Right cardiac atrium (tissue), 5 donors: ENCODE results near the gene TACC2. TPM values are rescaled to one million over a fixed set of nuclear protein-coding genes. Genes with fewer than 3 reads are reported as not detected.

Source experiments
- ATAC-seq, 2 donors: fragments of 200-7000 bp; cut with Tn5 transposase; one replicate each; pipeline versions ENCODE4 v1.8.0 to v1.9.1; 2020; ENCODE audit warnings: moderate library complexity in 2 of 2, mild to moderate bottlenecking in 1 of 2
- DNase-seq, 3 donors: peaks; one replicate each; pipeline ENCODE4 v3.0.0-alpha.2; 2020
- H3K27ac ChIP-seq: one replicate; pipeline ENCODE4 v1.5.1; 2013; ENCODE audit warnings: mild to moderate bottlenecking, low read length, control low read depth, moderate library complexity
- H3K27me3 ChIP-seq: one replicate; pipeline ENCODE4 v1.6.1; 2013; ENCODE audit not compliant: control insufficient read depth, insufficient read depth
- H3K4me1 ChIP-seq: one replicate; pipeline ENCODE4 v1.6.1; 2013; ENCODE audit warnings: low read length; ENCODE audit not compliant: control insufficient read depth, insufficient read depth
- H3K4me3 ChIP-seq: one replicate; pipeline ENCODE4 v1.5.1; 2013; ENCODE audit warnings: low read length, control low read depth
- H3K9me3 ChIP-seq: one replicate; pipeline ENCODE4 v1.6.1; 2013; ENCODE audit warnings: low read length; ENCODE audit not compliant: control insufficient read depth
- WGBS: extraction: QIAGEN DNeasy Blood & Tissue Kit; methylation state at CpG from one replicate; pipeline ENCODE4 v1.1.7; 2013; 5-methylcytosine and 5-hydroxymethylcytosine counted together
- intact Hi-C, 4 donors: fragments of 100-400 bp; cut with DNase I; formaldehyde crosslinking; loops; one replicate each; pipeline versions ENCODE4 v1.11.0 to v1.14.0; 2022 to 2023
- polyA plus RNA-seq: library from polyadenylated mRNA; stranded (reverse); fragments of 200-250 nt; gene quantifications from one replicate; pipeline ENCODE4 v1.2.3, GENCODE V29; 2013
- total RNA-seq, 4 donors: library from RNA; stranded (reverse); fragmentation: NEBNext Ultra II Directional; extraction: Animal tissue kit (Norgen Biotek cat#: 25700); gene quantifications; one replicate each; pipeline ENCODE4 v1.2.1, GENCODE V29; 2021
- donor health status: healthy with polysubstance abuse.
- donor health status: DM: no; HTN: yes; CAD: no.
- donor health status: DM: no; HTN: no; CAD: no.
- donor health status: DM: no; HTN: yes; CAD: no; lungs with severe emphysema.
- donor health status: DM: yes; HTN: yes; CAD: no.

TACC2 gene
- total and polyA plus RNA-seq, 5 donors: 234 to 370 (median 298) TPM

GRCh38 chr10:122294511-122295450 lies 305.8 kb downstream of the TACC2 start:
- H3K9me3 ChIP-seq: no peaks in the 10 kb centered on the region
- no peak for ATAC-seq
- intact Hi-C loops: loop anchor here in 3 of 4 donors (5.0 to 10.0 kb wide), 4 partner anchors 143 to 408 kb away; partner anchors contain the start of gene DMBT1 (in 1 of the 3)
- no peak for DNase-seq
- WGBS: 85% methylated on average over 12 of the region's 12 CpGs
- H3K27ac ChIP-seq: no peak overlapping the region
- no peaks in the 10 kb centered on the region for H3K27me3 ChIP-seq
- no peak overlapping the region for H3K4me3 ChIP-seq
- no peaks in the 10 kb centered on the region for H3K4me1 ChIP-seq

GRCh38 chr10:122295451-122295809 lies 306.5 kb downstream of the TACC2 start:
- WGBS: 89% methylated on average over 4 of the region's 4 CpGs
- ATAC-seq (no peak), DNase-seq (no peak)
- H3K27ac ChIP-seq: no peak overlapping the region
- H3K27me3 ChIP-seq: no peaks in the 10 kb centered on the region
- H3K4me3 ChIP-seq: no peak overlapping the region
- H3K9me3 ChIP-seq: no peaks in the 10 kb centered on the region
- H3K4me1 ChIP-seq: no peaks in the 10 kb centered on the region
- intact Hi-C loops: loop anchor here in 3 of 4 donors (5.0 to 10.0 kb wide), 3 partner anchors 142 to 407 kb away; partner anchors contain the start of gene DMBT1 (in 1 of the 3)

GRCh38 chr10:122296363-122297120 lies 307.6 kb downstream of the TACC2 start:
- Histone ChIP-seq H3K4me1 (no peaks in the 10 kb centered on the region), H3K27me3 (no peaks in the 10 kb centered on the region), H3K27ac (no peak overlapping the region), H3K9me3 (no peaks in the 10 kb centered on the region), H3K4me3 (no peak overlapping the region)
- 92% methylated on average over 8 of the region's 8 CpGs for WGBS
- DNase-seq (no peak), ATAC-seq (no peak)
- intact Hi-C loops: loop anchor here in 3 of 4 donors (5.0 to 10.0 kb wide), 3 partner anchors 141 to 406 kb away; partner anchors contain the start of gene DMBT1 (in 1 of the 3)

- no peaks in the 10 kb centered on the region for H3K9me3 ChIP-seq
- no peaks in the 10 kb centered on the region for H3K27me3 ChIP-seq
- no peak overlapping the region for H3K4me3 ChIP-seq
- no peaks in the 10 kb centered on the region for H3K4me1 ChIP-seq
- intact Hi-C loops: loop anchor here in 3 of 4 donors (5.0 to 10.0 kb wide), 3 partner anchors 140 to 405 kb away; partner anchors contain the start of gene DMBT1 (in 1 of the 3)
- DNase-seq (no peak), ATAC-seq (no peak)
- 85% methylated on average over 8 of the region's 8 CpGs for WGBS
- no peak overlapping the region for H3K27ac ChIP-seq
These were observed 308.6 kb downstream of the TACC2 start for GRCh38 chr10:122297583-122297982.

- Histone ChIP-seq H3K4me3 (no peak overlapping the region), H3K4me1 (no peaks in the 10 kb centered on the region), H3K27ac (no peak overlapping the region), H3K9me3 (no peaks in the 10 kb centered on the region), H3K27me3 (no peaks in the 10 kb centered on the region)
- ATAC-seq: no peak
- no peak for DNase-seq
- intact Hi-C loops: loop anchor here (2.0 to 10.0 kb wide), 6 partner anchors 139 to 404 kb away; partner anchors contain the start of gene DMBT1 (in 1 of the 4)
- WGBS: 87% methylated on average over 6 of the region's 6 CpGs
These were observed 309.2 kb downstream of the TACC2 start for GRCh38 chr10:122298206-122298597.

- ATAC-seq: peak; percentile 82 to 86
- peak; percentile 66 to 90 (median 87) for DNase-seq
- intact Hi-C loops: loop anchor here (2.0 to 10.0 kb wide), 6 partner anchors 138 to 404 kb away; partner anchors contain the start of gene DMBT1 (in 1 of the 4)
- no peaks in the 10 kb centered on the region for H3K4me1 ChIP-seq
- WGBS: 24% methylated on average over 15 of the region's 15 CpGs
- no peaks in the 10 kb centered on the region for H3K9me3 ChIP-seq
- no peak overlapping the region for H3K27ac ChIP-seq
- H3K27me3 ChIP-seq: no peaks in the 10 kb centered on the region
- H3K4me3 ChIP-seq: no peak overlapping the region
These were observed 309.8 kb downstream of the TACC2 start for GRCh38 chr10:122298598-122299301.

GRCh38 chr10:122299423-122300075 lies 310.6 kb downstream of the TACC2 start:
- H3K27ac ChIP-seq: no peak overlapping the region
- H3K4me3 ChIP-seq: no peak overlapping the region
- ATAC-seq: no peak

GRCh38 chr10:122301055-122301810 lies 312.3 kb downstream of the TACC2 start:
- H3K4me1 ChIP-seq: no peaks in the 10 kb centered on the region
- DNase-seq: no peak
- peak; percentile 17 to 40 for ATAC-seq
- intact Hi-C loops: loop anchor here in 2 of 4 donors (5.0 to 10.0 kb wide), 2 partner anchors 134 to 261 kb away; partner anchors contain the start of gene DMBT1 (in 1 of the 2)
- H3K27ac ChIP-seq: no peak overlapping the region
- no peaks in the 10 kb centered on the region for H3K27me3 ChIP-seq
- no peak overlapping the region for H3K4me3 ChIP-seq
- WGBS: 54% methylated on average over 12 of the region's 12 CpGs
- H3K9me3 ChIP-seq: no peaks in the 10 kb centered on the region

More at GRCh38 chr10:122299423-122300075, 310.6 kb downstream of the TACC2 start:
- Histone ChIP-seq H3K9me3 (no peaks in the 10 kb centered on the region), H3K27me3 (no peaks in the 10 kb centered on the region), H3K4me1 (no peaks in the 10 kb centered on the region)
- 84% methylated on average over 14 of the region's 14 CpGs for WGBS
- intact Hi-C loops: loop anchor here (2.0 to 10.0 kb wide), 8 partner anchors 135 to 403 kb away; partner anchors contain the start of gene DMBT1 (in 2 of the 4)
- no peak for DNase-seq

- H3K27me3 ChIP-seq: no peaks in the 10 kb centered on the region
- H3K9me3 ChIP-seq: no peaks in the 10 kb centered on the region
- no peak overlapping the region for H3K27ac ChIP-seq
- WGBS: 92% methylated on average over 7 of the region's 7 CpGs
- DNase-seq: no peak
- intact Hi-C loops: loop anchor here in 2 of 4 donors (5.0 to 10.0 kb wide), 2 partner anchors 133 to 261 kb away; partner anchors contain the start of gene DMBT1 (in 1 of the 2)
- no peak for ATAC-seq
- H3K4me1 ChIP-seq: no peaks in the 10 kb centered on the region
- H3K4me3 ChIP-seq: no peak overlapping the region
These were observed 312.8 kb downstream of the TACC2 start for GRCh38 chr10:122301811-122302115.
